Spleen (tissue), 11 donors: ENCODE data around the gene CHAF1B. TPM values are rescaled to one million over a fixed set of nuclear protein-coding genes. Genes with fewer than 3 reads are reported as not detected.

ENCODE experiments used
- DNase-seq: peaks from one replicate; pipeline ENCODE4 v3.0.0-alpha.2; 2020
- H3K27ac ChIP-seq, 8 donors: fragments of 200-600 bp; sonication (generic) in 7 of 8; 1 replicate in 4 of 8; 2 replicates in 4 of 8; pipeline versions ENCODE4 v1.5.0 to v1.8.0; 2016 to 2021; ENCODE audit warnings: inconsistent platforms in 4 of 8, mild to moderate bottlenecking in 4 of 8, moderate library complexity in 1 of 8
- H3K27me3 ChIP-seq, 7 donors: fragments of 200-600 bp; sonication (generic) in 6 of 7; replicated peaks in 1 of 7; 1 replicate in 4 of 7; 2 replicates in 3 of 7; pipeline versions ENCODE4 v1.5.0 to v1.8.0; 2016 to 2021; ENCODE audit warnings: inconsistent platforms in 3 of 7, mild to moderate bottlenecking in 1 of 7
- H3K36me3 ChIP-seq, 6 donors: fragments of 200-600 bp; sonication (generic) in 5 of 6; 1 replicate in 4 of 6; 2 replicates in 2 of 6; pipeline versions ENCODE4 v1.5.0 to v1.8.0; 2016 to 2021; ENCODE audit warnings: inconsistent platforms in 2 of 6
- H3K4me1 ChIP-seq, 6 donors: fragments of 200-600 bp; sonication (generic) in 5 of 6; 1 replicate in 3 of 6; 2 replicates in 3 of 6; pipeline versions ENCODE4 v1.5.0 to v1.8.0; 2016 to 2021; ENCODE audit warnings: inconsistent platforms in 3 of 6
- H3K4me3 ChIP-seq, 8 donors: fragments of 200-600 bp; sonication (generic) in 7 of 8; 1 replicate in 4 of 8; 2 replicates in 4 of 8; pipeline versions ENCODE4 v1.5.0 to v1.8.0; 2016 to 2021; ENCODE audit warnings: inconsistent platforms in 4 of 8, mild to moderate bottlenecking in 4 of 8, moderate library complexity in 2 of 8
- H3K9me3 ChIP-seq, 8 donors: fragments of 200-600 bp; sonication (generic) in 7 of 8; 1 replicate in 4 of 8; 2 replicates in 4 of 8; pipeline versions ENCODE4 v1.5.0 to v1.8.0; 2016 to 2021; ENCODE audit warnings: inconsistent platforms in 4 of 8
- CTCF ChIP-seq, 11 experiments: fragments of 200-600 bp in 7 of 11; fragments of 450-650 bp in 4 of 11; sonication (generic) in 4 of 11; IDR thresholded peaks in 8 of 11; conservative IDR thresholded peaks in 3 of 11; 1 replicate in 7 of 11; 2 replicates in 4 of 11; pipeline versions ENCODE4 v1.4.0 to v1.8.0; 2016 to 2021; ENCODE audit warnings: antibody characterized with exemption in 11 of 11, inconsistent platforms in 4 of 11, mild to moderate bottlenecking in 1 of 11
- POLR2A ChIP-seq, 3 donors: fragments of 450-650 bp; IDR thresholded peaks; one replicate each; pipeline ENCODE4 v1.5.1; 2017; ENCODE audit warnings: antibody characterized with exemption in 3 of 3, mild to moderate bottlenecking in 1 of 3
- POLR2AphosphoS5 ChIP-seq, 3 donors: sonication (generic); formaldehyde crosslinking; IDR thresholded peaks; one replicate each; pipeline ENCODE4 v1.5.1; 2017; ENCODE audit warnings: antibody characterized with exemption in 3 of 3
- WGBS, 5 donors: extraction: QIAGEN DNeasy Blood & Tissue Kit in 3 of 5; methylation state at CpG; one replicate each; pipeline versions ENCODE4 v1.1.5 to v1.1.7; 2013 to 2018; 5-methylcytosine and 5-hydroxymethylcytosine counted together
- intact Hi-C: fragments of 100-400 bp; cut with DNase I; formaldehyde crosslinking; loops from one replicate; pipeline ENCODE4 v1.15.0; 2023; ENCODE audit warnings: low total_unique reads
- polyA plus RNA-seq, 3 donors: library from polyadenylated mRNA; stranded (reverse); fragments of 200-250 nt; gene quantifications; one replicate each; pipeline ENCODE4 v1.2.1, GENCODE V29; 2013
- total RNA-seq, 7 donors: library from RNA; depleted of rRNA in 3 of 7; stranded (reverse); fragments of >200 nt in 3 of 7; fragmentation: NEBNext Ultra II Directional in 4 of 7; extraction: Animal tissue kit (Norgen Biotek cat#: 25700) in 4 of 7; gene quantifications; one replicate each; pipeline versions ENCODE4 v1.1.0 to v1.2.1, GENCODE V29; 2016 to 2021
- donor health status: healthy with polysubstance abuse.
- donor health status: DM: no; HTN: no; CAD: no; lungs with moderate emphysema.
- donor health status: DM: no; HTN: no; CAD: no.
- donor health status: Bipolar disorder and iron deficiency.
- donor health status: healthy.
- donor health status: DM: no; HTN: no; CAD: no.
- donor health status: DM: yes; HTN: yes; CAD: no.

CHAF1B gene
- total and polyA plus RNA-seq, 10 donors = 0.51 to 3.7 (median 1.4) TPM

- Histone ChIP-seq H3K4me1 (peaks cover 0 to 4% (median 0%) of the 10 kb centered on the region in 6 donors), H3K4me3 (no peak overlapping the region), H3K27ac (no peak overlapping the region), H3K9me3 (no peaks in the 10 kb centered on the region), H3K27me3 (peaks cover 0 to 30% (median 0%) of the 10 kb centered on the region in 7 donors), H3K36me3 (no peaks in the 10 kb centered on the region)
- TF ChIP-seq POLR2A (IDR thresholded peaks at IDR 0.05) (no peak), POLR2AphosphoS5 (IDR thresholded peaks at IDR 0.05) (no peak), CTCF (IDR thresholded peaks at IDR 0.05 in 8 of 11, conservative IDR thresholded peaks at IDR 0.05 in 3 of 11) (no peak)
- 55 to 94% (median 77%) methylated on average over 8 to 14 of the region's 14 CpGs for WGBS, 5 donors
- intact Hi-C loops = no loop called here
- DNase-seq = peak; percentile 41
Measured at GRCh38 chr21:36461918-36462486, 76.8 kb downstream of the CHAF1B start.

GRCh38 chr21:36463204-36463603 is 78.0 kb downstream of the CHAF1B start:
- no peak for TF ChIP-seq CTCF (IDR thresholded peaks at IDR 0.05 in 8 of 11, conservative IDR thresholded peaks at IDR 0.05 in 3 of 11)
- no peak for TF ChIP-seq POLR2A (IDR thresholded peaks at IDR 0.05)
- no peak for TF ChIP-seq POLR2AphosphoS5 (IDR thresholded peaks at IDR 0.05)
- intact Hi-C loops = no loop called here
- Histone ChIP-seq H3K27me3 (peaks cover 0 to 30% (median 0%) of the 10 kb centered on the region in 7 donors), H3K27ac (no peak overlapping the region), H3K9me3 (no peaks in the 10 kb centered on the region), H3K4me1 (peaks cover 0 to 4% (median 0%) of the 10 kb centered on the region in 6 donors), H3K4me3 (no peak overlapping the region), H3K36me3 (no peaks in the 10 kb centered on the region)
- DNase-seq = peak; percentile 28
- 83 to 93% (median 90%) methylated on average over 10 of the region's 10 CpGs for WGBS, 5 donors

- WGBS, 5 donors = 43 to 51% (median 47%) methylated on average over 10 of the region's 10 CpGs
- Histone ChIP-seq H3K4me3 (no peak overlapping the region), H3K36me3 (no peaks in the 10 kb centered on the region), H3K4me1 (peaks cover 0 to 4% (median 0%) of the 10 kb centered on the region in 6 donors), H3K9me3 (no peaks in the 10 kb centered on the region), H3K27me3 (peaks cover 0 to 30% (median 0%) of the 10 kb centered on the region in 7 donors), H3K27ac (no peak overlapping the region)
- intact Hi-C loops = no loop called here
- peak; percentile 34 for DNase-seq
- TF ChIP-seq POLR2AphosphoS5 (IDR thresholded peaks at IDR 0.05) (no peak), POLR2A (IDR thresholded peaks at IDR 0.05) (no peak), CTCF (IDR thresholded peaks at IDR 0.05 in 8 of 11, conservative IDR thresholded peaks at IDR 0.05 in 3 of 11) (no peak)
Measured at GRCh38 chr21:36463991-36464390, 78.8 kb downstream of the CHAF1B start.

- 83 to 100% (median 91%) methylated on average over 2 to 3 of the region's 3 CpGs for WGBS, 5 donors
- H3K27me3 ChIP-seq = peaks cover 0 to 30% (median 0%) of the 10 kb centered on the region in 7 donors
- H3K36me3 ChIP-seq = no peaks in the 10 kb centered on the region
Measured at GRCh38 chr21:36464590-36464989, 79.4 kb downstream of the CHAF1B start.

More at GRCh38 chr21:36464590-36464989, 79.4 kb downstream of the CHAF1B start:
- intact Hi-C loops = no loop called here
- H3K4me3 ChIP-seq = no peak overlapping the region
- H3K9me3 ChIP-seq = no peaks in the 10 kb centered on the region
- TF ChIP-seq POLR2A (IDR thresholded peaks at IDR 0.05) (no peak), POLR2AphosphoS5 (IDR thresholded peaks at IDR 0.05) (no peak), CTCF (IDR thresholded peaks at IDR 0.05 in 8 of 11, conservative IDR thresholded peaks at IDR 0.05 in 3 of 11) (no peak)
- DNase-seq = peak; percentile 42
- H3K4me1 ChIP-seq = peaks cover 0 to 4% (median 0%) of the 10 kb centered on the region in 6 donors
- H3K27ac ChIP-seq = no peak overlapping the region
